NCI-H774 (cell line): ENCODE measurements around the gene EME1.
A peak's percentile ranks its signal among the peaks of the same experiment; 100 is the strongest.
"Not testable (repeated sequence)": the region's sequence is repeated elsewhere in the genome, so short reads cannot be mapped to it uniquely, and the experiment has no call there.

Experiments
- DNase-seq: peaks from one replicate; lab custom pipeline; 2025; lab: John Stamatoyannopoulos, UW

The EME1 gene

GRCh38 chr17:50372758-50373556 lies at the start of gene EME1, which contains the start of gene MRPL27:
Gene EME1 (plus strand): TSS chr17:50373229. CDS start chr17:50375209, 1,980 bp downstream.
Gene MRPL27 (minus strand): TSS chr17:50373184. CDS start chr17:50373170, 14 bp downstream.
- peak; percentile 96 for DNase-seq

GRCh38 chr17:50325906-50326305 lies 47.1 kb upstream of the EME1 start:
- no peak for DNase-seq

GRCh38 chr17:50326831-50327364 lies 46.1 kb upstream of the EME1 start:
- no peak for DNase-seq

GRCh38 chr17:50328363-50329325 lies 44.4 kb upstream of the EME1 start:
- DNase-seq = no peak

- DNase-seq = no peak
Observed at GRCh38 chr17:50329716-50330115, 43.3 kb upstream of the EME1 start.

GRCh38 chr17:50330151-50330775 lies 42.8 kb upstream of the EME1 start:
- no peak for DNase-seq

GRCh38 chr17:50331085-50331791 lies 41.8 kb upstream of the EME1 start:
- DNase-seq = no peak

- no peak for DNase-seq
Observed at GRCh38 chr17:50332196-50332595, 40.8 kb upstream of the EME1 start.

- not testable (repeated sequence) for DNase-seq
Observed at GRCh38 chr17:50333291-50334057, 39.6 kb upstream of the EME1 start.

GRCh38 chr17:50337956-50338355 lies 35.1 kb upstream of the EME1 start:
- DNase-seq = no peak

GRCh38 chr17:50338645-50339044 lies 34.4 kb upstream of the EME1 start:
- no peak for DNase-seq

- no peak for DNase-seq
Observed at GRCh38 chr17:50339381-50339780, 33.6 kb upstream of the EME1 start.

GRCh38 chr17:50344731-50345365 lies 28.2 kb upstream of the EME1 start:
- DNase-seq = no peak

GRCh38 chr17:50345432-50346312 lies 27.4 kb upstream of the EME1 start, which contains the start of gene XYLT2:
Gene XYLT2 (plus strand): TSS chr17:50346126. CDS start chr17:50346141, 15 bp downstream.
- DNase-seq = peak; percentile 95

- DNase-seq = no peak
Observed at GRCh38 chr17:50346313-50347116, 26.5 kb upstream of the EME1 start.

GRCh38 chr17:50347117-50347893 lies 25.7 kb upstream of the EME1 start:
- no peak for DNase-seq

- DNase-seq = no peak
Observed at GRCh38 chr17:50347894-50348291, 25.1 kb upstream of the EME1 start.
